ENCODE results near the gene ANKRD55.

GRCh38 chr5:56190497-56190896, 42.6 kb downstream of the ANKRD55 start:
- TF ChIP-seq POLR2AphosphoS5 (IDR thresholded peaks at IDR 0.05; ENCODE audit: insufficient read depth, low read depth, low read length) (peak; percentile 72), CTCF (IDR thresholded peaks at IDR 0.05; ENCODE audit: extremely low read depth in 1 of 2, insufficient read depth in 1 of 2, low read depth in 1 of 2, low read length in 2 of 2) (no peak), POLR2A (IDR thresholded peaks at IDR 0.05; ENCODE audit: low read depth, low read length) (no peak), MYC (IDR thresholded peaks at IDR 0.05; ENCODE audit: low read depth, low read length) (no peak), FOS (IDR thresholded peaks at IDR 0.05; ENCODE audit: borderline replicate concordance, insufficient read depth, low read length) (peak; percentile 33), EZH2 (IDR thresholded peaks at IDR 0.05; ENCODE audit: borderline replicate concordance, low read depth, low read length, severe bottlenecking) (no peak), GATA2 (IDR thresholded peaks at IDR 0.05; ENCODE audit: insufficient read depth, insufficient read length, low read depth, low read length) (peak; percentile 44)
- TF ChIP-seq, protein P1, sequence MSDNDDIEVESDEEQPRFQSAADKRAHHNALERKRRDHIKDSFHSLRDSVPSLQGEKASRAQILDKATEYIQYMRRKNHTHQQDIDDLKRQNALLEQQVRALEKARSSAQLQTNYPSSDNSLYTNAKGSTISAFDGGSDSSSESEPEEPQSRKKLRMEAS (IDR thresholded peaks at IDR 0.05; ENCODE audit: insufficient read depth, insufficient read length): peak; percentile 43

Data from endothelial cell of umbilical vein (primary cell).